ENCODE results near the gene GPR137.

DNA sequence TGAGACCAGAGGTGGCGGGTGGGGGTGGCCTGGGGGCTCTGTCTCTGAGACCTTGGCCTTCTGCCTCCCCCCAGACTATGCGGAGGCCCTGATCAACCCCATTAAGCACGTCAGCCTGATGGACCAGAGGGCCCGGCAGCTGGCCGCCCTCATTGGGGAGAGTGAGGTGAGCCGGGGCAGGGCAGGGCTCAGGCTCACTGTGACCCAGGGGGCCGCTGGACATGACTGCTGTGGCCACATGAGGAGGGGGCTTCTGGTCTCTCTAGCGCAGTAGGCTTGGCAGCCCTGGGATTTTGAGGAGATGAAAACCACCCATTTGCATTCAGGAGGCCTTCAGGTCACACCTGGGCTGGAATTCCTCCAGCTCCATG is 21.7 kb upstream of the GPR137 start:
- no peak for TF ChIP-seq MAX (IDR thresholded peaks at IDR 0.05)
- TF ChIP-seq TAF1 (IDR thresholded peaks at IDR 0.05; ENCODE audit: low read depth), result no peak
- no peak for TF ChIP-seq RAD21 (IDR thresholded peaks at IDR 0.05; ENCODE audit: low read depth)
- no peak for TF ChIP-seq EGR1 (IDR thresholded peaks at IDR 0.05)
